Measurements from ENCODE around the gene ELOVL3. TPM values are rescaled to one million over a fixed set of nuclear protein-coding genes. Genes with fewer than 3 reads are reported as not detected.

The ELOVL3 gene
- total and polyA plus RNA-seq, 2 experiments from 2014 or later, result 0.59 TPM; not detected in 1

- TF ChIP-seq CTCF (conservative IDR thresholded peaks at IDR 0.05; ENCODE audit: low read depth in 2 of 2) (no peak), ZNF331 (CRISPR knock-in tag; IDR thresholded peaks at IDR 0.05; ENCODE audit: low read depth) (no peak), ZNF462 (CRISPR knock-in tag; IDR thresholded peaks at IDR 0.05) (no peak)
Measured at GRCh38 chr10:102237711-102238252, 11.7 kb downstream of the ELOVL3 start (continued).

GRCh38 chr10:102240467-102241031, 14.4 kb downstream of the ELOVL3 start:
- Histone ChIP-seq H3K4me1 (ENCODE audit: insufficient read depth) (no peaks in the 10 kb centered on the region; the same call in 1 of the 2 replicates), H3K4me3 (peak overlapping the region; percentile 77), H3K27ac (ENCODE audit: low read depth) (no peak overlapping the region), H3K79me2 (replicated peaks; ENCODE audit: insufficient read depth) (no peaks in the 10 kb centered on the region), H3F3A (replicated peaks; ENCODE audit: low read depth) (no peaks in the 10 kb centered on the region), H4K20me1 (replicated peaks; ENCODE audit: insufficient read depth) (no peaks in the 10 kb centered on the region; the same call in 1 of the 2 replicates), H3K27me3 (ENCODE audit: insufficient read depth) (peaks cover 85% of the 10 kb centered on the region), H2AFZ (peak overlapping the region; percentile 100), H3K9me2 (ENCODE audit: insufficient read depth) (no peaks in the 10 kb centered on the region), H3K36me3 (ENCODE audit: insufficient read depth) (no peaks in the 10 kb centered on the region), H3K4me2 (peak overlapping the region; percentile 98)
- ATAC-seq (peak; percentile 7), DNase-seq (ENCODE audit: low spot score) (peak; percentile 48)
- Mint-ChIP-seq H3K9me3 (no peaks in the 10 kb centered on the region; the same call in 2 of the 3 replicates), H3K4me3 (peak overlapping the region; percentile 80), H3K27me3 (ENCODE audit: insufficient read depth, low read depth, poor library complexity) (peaks cover 68% of the 10 kb centered on the region), H3K4me1 (peaks cover 17% of the 10 kb centered on the region), H3K27ac (no peak overlapping the region), H3K36me3 (ENCODE audit: low read depth) (no peaks in the 10 kb centered on the region; the same call in 2 of the 3 replicates)
- TF ChIP-seq EZH2 (IDR thresholded peaks at IDR 0.05; ENCODE audit: low read depth, unreplicated experiment) (peak; percentile 62), JUNB (IDR thresholded peaks at IDR 0.05; ENCODE audit: unreplicated experiment) (no peak), EZH2phosphoT487 (IDR thresholded peaks at IDR 0.05; ENCODE audit: unreplicated experiment) (peak; percentile 23), CREB1 (CRISPR knock-in tag; IDR thresholded peaks at IDR 0.05; ENCODE audit: low read depth) (no peak), STAT1 (IDR thresholded peaks at IDR 0.05; ENCODE audit: unreplicated experiment) (no peak), ETS1 (IDR thresholded peaks at IDR 0.05) (no peak), ZNF114 (CRISPR knock-in tag; IDR thresholded peaks at IDR 0.05) (no peak), NANOG (IDR thresholded peaks at IDR 0.05; ENCODE audit: borderline replicate concordance) (no peak)

Measured in GM23338 (cell line).